NB4 (cell line): ENCODE results near the gene INTS14.

ENCODE experiments used
- DNase-seq: peaks from one replicate; pipeline ENCODE4 v3.0.0; 2010; ENCODE audit warnings: low read depth
- H3K4me3 ChIP-seq: one replicate; pipeline ENCODE4 v1.5.1; 2011; ENCODE audit warnings: mild to moderate bottlenecking, low read depth, low read length, moderate library complexity
- MAX ChIP-seq: IDR thresholded peaks from 2 replicates; pipeline ENCODE4 v1.6.1; 2011; ENCODE audit warnings: low read depth, low read length
- MYC ChIP-seq: IDR thresholded peaks from 2 replicates; pipeline ENCODE4 v1.6.1; 2011; ENCODE audit warnings: low read depth, low read length
- POLR2A ChIP-seq: IDR thresholded peaks from 2 replicates; pipeline ENCODE4 v1.6.1; 2011; ENCODE audit warnings: mild to moderate bottlenecking; ENCODE audit not compliant: insufficient read length; ENCODE audit errors: extremely low read depth
- TF ChIP-seq, protein P1 (sequence below): IDR thresholded peaks from one replicate; pipeline ENCODE4 v1.5.1; 2012; ENCODE audit warnings: low read depth, low read length

INTS14 gene

GRCh38 chr15:65584241-65584640 lies 26.7 kb downstream of the INTS14 start:
- TF ChIP-seq, protein P1, sequence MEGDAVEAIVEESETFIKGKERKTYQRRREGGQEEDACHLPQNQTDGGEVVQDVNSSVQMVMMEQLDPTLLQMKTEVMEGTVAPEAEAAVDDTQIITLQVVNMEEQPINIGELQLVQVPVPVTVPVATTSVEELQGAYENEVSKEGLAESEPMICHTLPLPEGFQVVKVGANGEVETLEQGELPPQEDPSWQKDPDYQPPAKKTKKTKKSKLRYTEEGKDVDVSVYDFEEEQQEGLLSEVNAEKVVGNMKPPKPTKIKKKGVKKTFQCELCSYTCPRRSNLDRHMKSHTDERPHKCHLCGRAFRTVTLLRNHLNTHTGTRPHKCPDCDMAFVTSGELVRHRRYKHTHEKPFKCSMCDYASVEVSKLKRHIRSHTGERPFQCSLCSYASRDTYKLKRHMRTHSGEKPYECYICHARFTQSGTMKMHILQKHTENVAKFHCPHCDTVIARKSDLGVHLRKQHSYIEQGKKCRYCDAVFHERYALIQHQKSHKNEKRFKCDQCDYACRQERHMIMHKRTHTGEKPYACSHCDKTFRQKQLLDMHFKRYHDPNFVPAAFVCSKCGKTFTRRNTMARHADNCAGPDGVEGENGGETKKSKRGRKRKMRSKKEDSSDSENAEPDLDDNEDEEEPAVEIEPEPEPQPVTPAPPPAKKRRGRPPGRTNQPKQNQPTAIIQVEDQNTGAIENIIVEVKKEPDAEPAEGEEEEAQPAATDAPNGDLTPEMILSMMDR = no peak
- TF ChIP-seq MAX (no peak), POLR2A (no peak), MYC (no peak)
- DNase-seq = no peak
- H3K4me3 ChIP-seq = no peak overlapping the region

GRCh38 chr15:65583701-65584100 lies 27.2 kb downstream of the INTS14 start:
- peak; percentile 61 for DNase-seq
- TF ChIP-seq MYC = no peak
- no peak for TF ChIP-seq POLR2A
- TF ChIP-seq, protein P1 = no peak
- no peak for TF ChIP-seq MAX
- H3K4me3 ChIP-seq = no peak overlapping the region

DNA sequence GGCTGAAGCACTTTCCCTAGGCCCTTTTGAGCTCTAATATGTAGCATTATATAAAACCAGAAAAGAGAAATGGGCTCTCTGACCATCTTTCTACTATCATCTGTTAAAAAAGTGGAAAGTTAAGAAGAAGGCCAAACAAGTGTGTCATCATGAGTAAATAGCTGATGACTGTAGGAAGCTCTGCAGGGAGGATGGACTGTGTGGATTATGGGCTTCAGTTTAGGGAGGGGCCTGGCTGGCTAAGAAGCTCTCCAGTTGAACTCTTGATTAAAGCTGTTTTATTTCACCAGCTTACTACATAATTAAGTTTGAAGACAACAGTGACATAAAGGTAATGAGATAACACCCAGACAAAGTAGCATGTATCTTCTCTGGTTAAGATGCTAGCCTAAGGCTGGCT lies 30.6 kb downstream of the INTS14 start:
- no peak for DNase-seq
- no peak overlapping the region for H3K4me3 ChIP-seq
- TF ChIP-seq POLR2A = no peak
- no peak for TF ChIP-seq MAX
- TF ChIP-seq, protein P1 = no peak
- TF ChIP-seq MYC = no peak

- no peak overlapping the region for H3K4me3 ChIP-seq
- no peak for DNase-seq
- TF ChIP-seq, protein P1 = no peak
- no peak for TF ChIP-seq POLR2A
- no peak for TF ChIP-seq MYC
- TF ChIP-seq MAX = no peak
These were observed 31.2 kb downstream of the INTS14 start for GRCh38 chr15:65579762-65580161.

- TF ChIP-seq MAX = no peak
- TF ChIP-seq POLR2A = no peak
- H3K4me3 ChIP-seq = no peak overlapping the region
- no peak for DNase-seq
These were observed 31.8 kb downstream of the INTS14 start for GRCh38 chr15:65578904-65579728.

GRCh38 chr15:65577129-65577996 lies 33.6 kb downstream of the INTS14 start:
- TF ChIP-seq, protein P1 = no peak
- TF ChIP-seq MAX = no peak
- no peak for TF ChIP-seq MYC
- TF ChIP-seq POLR2A = no peak
- DNase-seq = peak; percentile 7
- no peak overlapping the region for H3K4me3 ChIP-seq
